GM18858 (cell line): ENCODE data around the gene MYO1C.

Experiments
- ATAC-seq: cut with Tn5 transposase; IDR thresholded peaks from one replicate; pipeline ENCODE4 v1.9.1; 2021; ENCODE audit not compliant: unreplicated experiment

Gene MYO1C

GRCh38 chr17:1485423-1486376 lies 6.8 kb downstream of the MYO1C start:
- ATAC-seq = no peak

GRCh38 chr17:1484676-1485422 lies 7.6 kb downstream of the MYO1C start:
- ATAC-seq = no peak

GRCh38 chr17:1484060-1484535 lies 8.4 kb downstream of the MYO1C start:
- ATAC-seq = no peak

GRCh38 chr17:1482680-1483079 lies 9.8 kb downstream of the MYO1C start:
- ATAC-seq = no peak

- ATAC-seq = no peak
Observed at GRCh38 chr17:1481736-1482135, 10.8 kb downstream of the MYO1C start.

- ATAC-seq = no peak
Observed at GRCh38 chr17:1480747-1481465, 11.6 kb downstream of the MYO1C start.

- ATAC-seq = no peak
Observed at GRCh38 chr17:1478418-1478817, 14.1 kb downstream of the MYO1C start.

- no peak for ATAC-seq
Observed at GRCh38 chr17:1475321-1475854, 17.1 kb downstream of the MYO1C start.

GRCh38 chr17:1474402-1475189 lies 17.9 kb downstream of the MYO1C start:
- peak; percentile 51 for ATAC-seq

- ATAC-seq = no peak
Observed at GRCh38 chr17:1473841-1474240, 18.6 kb downstream of the MYO1C start.

GRCh38 chr17:1473170-1473569 lies 19.3 kb downstream of the MYO1C start:
- no peak for ATAC-seq

GRCh38 chr17:1471911-1472821 lies 20.3 kb downstream of the MYO1C start:
- no peak for ATAC-seq

GRCh38 chr17:1471490-1471889 lies 21.0 kb downstream of the MYO1C start:
- no peak for ATAC-seq

- ATAC-seq = no peak
Observed at GRCh38 chr17:1470755-1471462, 21.6 kb downstream of the MYO1C start.

GRCh38 chr17:1470071-1470754 lies 22.3 kb downstream of the MYO1C start:
- ATAC-seq = no peak

GRCh38 chr17:1469231-1469852 lies 23.1 kb downstream of the MYO1C start:
- ATAC-seq = no peak

GRCh38 chr17:1467898-1468492 lies 24.5 kb downstream of the MYO1C start:
- ATAC-seq = no peak
